ENCODE data around the gene ATMIN. TPM values are rescaled to one million over a fixed set of nuclear protein-coding genes. Genes with fewer than 3 reads are reported as not detected.

The ATMIN gene
- total RNA-seq, 1 experiment from 2014 or later: 66.6 TPM

DNA sequence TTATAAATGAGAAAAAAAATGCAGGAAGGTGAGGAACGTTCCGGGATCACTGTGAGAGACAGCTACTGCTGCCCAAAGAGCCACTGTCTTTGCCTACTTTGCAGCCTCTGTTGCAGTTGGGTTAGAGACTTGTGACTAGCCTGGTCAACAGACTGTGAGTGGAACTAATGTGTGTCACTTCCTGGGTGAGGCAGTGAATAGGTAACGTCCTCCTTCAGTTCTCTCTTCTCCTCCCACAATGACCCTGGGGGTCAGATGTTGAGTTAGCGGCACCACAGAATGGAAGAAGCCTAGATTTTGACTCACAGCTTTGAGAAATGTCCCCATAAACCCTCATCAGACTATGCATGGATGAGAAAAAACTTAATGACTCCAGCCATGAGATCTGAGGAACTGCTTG lies 36.2 kb downstream of the ATMIN start:
- no CpG with 5 or more reads among the region's 4 CpGs for WGBS (ENCODE audit: extremely low coverage, insufficient read length, low lambda C conversion rate)
- H2BK12ac ChIP-seq (ENCODE audit: insufficient read length, low read depth, low read length): no peak overlapping the region
- no peak overlapping the region for H3K18ac ChIP-seq (ENCODE audit: insufficient read length, low read depth, low read length)
- H3K56ac ChIP-seq (ENCODE audit: insufficient read length, low read depth, low read length): no peak overlapping the region
- H3K4me2 ChIP-seq (ENCODE audit: insufficient read depth, insufficient read length, low read length): no peak overlapping the region
- no peaks in the 10 kb centered on the region for H3K4me1 ChIP-seq (ENCODE audit: insufficient read depth, low read length)
- Mint-ChIP-seq H3K36me3 (ENCODE audit: insufficient read depth in 1 of 3, low read depth in 3 of 3) (no peaks in the 10 kb centered on the region), H3K4me3 (no peak overlapping the region), H3K9me3 (no peaks in the 10 kb centered on the region), H3K4me1 (peaks cover 13 to 14% of the 10 kb centered on the region in 2 experiments), H3K27me3 (ENCODE audit: low read depth) (no peaks in the 10 kb centered on the region; the same call in 1 of the 2 replicates), H3K27ac (no peak overlapping the region)
- H3T11ph ChIP-seq (ENCODE audit: low read length): no peak overlapping the region
- H3K27me3 ChIP-seq (ENCODE audit: insufficient read depth, low read length): no peaks in the 10 kb centered on the region
- H3K4ac ChIP-seq (ENCODE audit: low read depth, low read length): no peak overlapping the region
- H2BK15ac ChIP-seq (ENCODE audit: low read depth, low read length): no peak overlapping the region
- H3K9ac ChIP-seq (ENCODE audit: extremely low read depth, insufficient read length, low read length): no peak overlapping the region
- no peak overlapping the region for H2BK5ac ChIP-seq (ENCODE audit: insufficient read length, low read length)
- no peak overlapping the region for H3K23ac ChIP-seq (ENCODE audit: insufficient read length, low read depth, low read length)
- no peaks in the 10 kb centered on the region for H3K79me2 ChIP-seq (ENCODE audit: insufficient read depth, low read length)
- no peaks in the 10 kb centered on the region for H3K79me1 ChIP-seq (ENCODE audit: insufficient read depth, low read depth, low read length, poor library complexity, severe bottlenecking)
- H3K27ac ChIP-seq (ENCODE audit: insufficient read length, low read depth, low read length): no peak overlapping the region
- H2AFZ ChIP-seq (ENCODE audit: low read length): no peak overlapping the region
- no peak overlapping the region for H4K8ac ChIP-seq (replicated peaks; ENCODE audit: insufficient read length, low read depth, low read length)
- H2AK5ac ChIP-seq (ENCODE audit: insufficient read length, low read length): no peak overlapping the region
- H4K20me1 ChIP-seq (ENCODE audit: control insufficient read depth, insufficient read depth, insufficient read length): no peaks in the 10 kb centered on the region
- H2BK120ac ChIP-seq (ENCODE audit: low read depth, low read length, poor library complexity, severe bottlenecking): no peak overlapping the region
- H4K91ac ChIP-seq (ENCODE audit: insufficient read length, low read depth, low read length): no peak overlapping the region
- H3K14ac ChIP-seq (ENCODE audit: insufficient read depth, low read length): no peak overlapping the region
- no peaks in the 10 kb centered on the region for H3K9me3 ChIP-seq (ENCODE audit: control insufficient read depth, low read depth, low read length)
- no peak overlapping the region for H2BK20ac ChIP-seq (ENCODE audit: low read depth, low read length, poor library complexity, severe bottlenecking)
- peaks cover 4% of the 10 kb centered on the region for H3K23me2 ChIP-seq (ENCODE audit: insufficient read length, low read depth, low read length, poor library complexity, severe bottlenecking)
- no peak overlapping the region for H4K5ac ChIP-seq (ENCODE audit: insufficient read length, low read depth, low read length)
- TF ChIP-seq, protein P1, sequence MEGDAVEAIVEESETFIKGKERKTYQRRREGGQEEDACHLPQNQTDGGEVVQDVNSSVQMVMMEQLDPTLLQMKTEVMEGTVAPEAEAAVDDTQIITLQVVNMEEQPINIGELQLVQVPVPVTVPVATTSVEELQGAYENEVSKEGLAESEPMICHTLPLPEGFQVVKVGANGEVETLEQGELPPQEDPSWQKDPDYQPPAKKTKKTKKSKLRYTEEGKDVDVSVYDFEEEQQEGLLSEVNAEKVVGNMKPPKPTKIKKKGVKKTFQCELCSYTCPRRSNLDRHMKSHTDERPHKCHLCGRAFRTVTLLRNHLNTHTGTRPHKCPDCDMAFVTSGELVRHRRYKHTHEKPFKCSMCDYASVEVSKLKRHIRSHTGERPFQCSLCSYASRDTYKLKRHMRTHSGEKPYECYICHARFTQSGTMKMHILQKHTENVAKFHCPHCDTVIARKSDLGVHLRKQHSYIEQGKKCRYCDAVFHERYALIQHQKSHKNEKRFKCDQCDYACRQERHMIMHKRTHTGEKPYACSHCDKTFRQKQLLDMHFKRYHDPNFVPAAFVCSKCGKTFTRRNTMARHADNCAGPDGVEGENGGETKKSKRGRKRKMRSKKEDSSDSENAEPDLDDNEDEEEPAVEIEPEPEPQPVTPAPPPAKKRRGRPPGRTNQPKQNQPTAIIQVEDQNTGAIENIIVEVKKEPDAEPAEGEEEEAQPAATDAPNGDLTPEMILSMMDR (conservative IDR thresholded peaks at IDR 0.05): no peak
- DNase-seq: no peak

Measured in H9 (cell line).